ENCODE measurements around the gene LPIN2.
"Not testable (repeated sequence)": the region's sequence is repeated elsewhere in the genome, so short reads cannot be mapped to it uniquely, and the experiment has no call there.

The LPIN2 gene

GRCh38 chr18:3041843-3042242, 28.9 kb upstream of the LPIN2 start:
- H3K27me3 ChIP-seq (ENCODE audit: insufficient read depth, low read length), result no peaks in the 10 kb centered on the region
- H3K4me1 ChIP-seq (ENCODE audit: insufficient read depth, low read length), result 0 out of 2 replicates have a peak, but pooled peaks cover 3% of the 10 kb centered on the region
- no peaks in the 10 kb centered on the region for H3K36me3 ChIP-seq (ENCODE audit: insufficient read depth, low read length)
- H3K9ac ChIP-seq (ENCODE audit: low read depth, low read length), result no peak overlapping the region
- WGBS, result 89% methylated on average over 3 of the region's 5 CpGs
- no peak overlapping the region for H3K4me3 ChIP-seq (ENCODE audit: low read length)
- no peaks in the 10 kb centered on the region for H3K9me3 ChIP-seq (ENCODE audit: insufficient read depth, low read depth, low read length)
- H3K27ac ChIP-seq (ENCODE audit: low read depth, low read length), result no peak overlapping the region

- H3K36me3 ChIP-seq (ENCODE audit: insufficient read depth, low read length), result no peaks in the 10 kb centered on the region
- H3K4me1 ChIP-seq (ENCODE audit: insufficient read depth, low read length), result 0 out of 2 replicates have a peak, but pooled peaks cover 3% of the 10 kb centered on the region
- no peaks in the 10 kb centered on the region for H3K27me3 ChIP-seq (ENCODE audit: insufficient read depth, low read length)
- no peak overlapping the region for H3K4me3 ChIP-seq (ENCODE audit: low read length)
- H3K9me3 ChIP-seq (ENCODE audit: insufficient read depth, low read depth, low read length), result no peaks in the 10 kb centered on the region
- WGBS, result 95% methylated on average over 7 of the region's 8 CpGs
- H3K9ac ChIP-seq (ENCODE audit: low read depth, low read length), result no peak overlapping the region
- H3K27ac ChIP-seq (ENCODE audit: low read depth, low read length), result no peak overlapping the region
Measured at GRCh38 chr18:3040881-3041280, 27.9 kb upstream of the LPIN2 start.

GRCh38 chr18:3040173-3040572, 27.2 kb upstream of the LPIN2 start:
- WGBS, result 90% methylated on average over 1 of the region's 2 CpGs
- H3K4me3 ChIP-seq (ENCODE audit: low read length), result no peak overlapping the region
- 0 out of 2 replicates have a peak, but pooled peaks cover 3% of the 10 kb centered on the region for H3K4me1 ChIP-seq (ENCODE audit: insufficient read depth, low read length)
- no peaks in the 10 kb centered on the region for H3K27me3 ChIP-seq (ENCODE audit: insufficient read depth, low read length)
- H3K9me3 ChIP-seq (ENCODE audit: insufficient read depth, low read depth, low read length), result no peaks in the 10 kb centered on the region
- no peak overlapping the region for H3K9ac ChIP-seq (ENCODE audit: low read depth, low read length)
- H3K27ac ChIP-seq (ENCODE audit: low read depth, low read length), result no peak overlapping the region
- no peaks in the 10 kb centered on the region for H3K36me3 ChIP-seq (ENCODE audit: insufficient read depth, low read length)

- 81% methylated on average over 4 of the region's 4 CpGs for WGBS
- no peaks in the 10 kb centered on the region for H3K27me3 ChIP-seq (ENCODE audit: insufficient read depth, low read length)
- no peaks in the 10 kb centered on the region for H3K9me3 ChIP-seq (ENCODE audit: insufficient read depth, low read depth, low read length)
- no peaks in the 10 kb centered on the region for H3K36me3 ChIP-seq (ENCODE audit: insufficient read depth, low read length)
- 0 out of 2 replicates have a peak, but pooled peaks cover 3% of the 10 kb centered on the region for H3K4me1 ChIP-seq (ENCODE audit: insufficient read depth, low read length)
- no peak overlapping the region for H3K4me3 ChIP-seq (ENCODE audit: low read length)
- no peak overlapping the region for H3K9ac ChIP-seq (ENCODE audit: low read depth, low read length)
- no peak overlapping the region for H3K27ac ChIP-seq (ENCODE audit: low read depth, low read length)
Measured at GRCh38 chr18:3037423-3037915, 24.5 kb upstream of the LPIN2 start.

- Histone ChIP-seq H3K36me3 (ENCODE audit: insufficient read depth, low read length) (no peaks in the 10 kb centered on the region), H3K9me3 (ENCODE audit: insufficient read depth, low read depth, low read length) (no peaks in the 10 kb centered on the region), H3K4me3 (ENCODE audit: low read length) (no peak overlapping the region), H3K4me1 (ENCODE audit: insufficient read depth, low read length) (no peaks in the 10 kb centered on the region), H3K27me3 (ENCODE audit: insufficient read depth, low read length) (no peaks in the 10 kb centered on the region), H3K9ac (ENCODE audit: low read depth, low read length) (no peak overlapping the region), H3K27ac (ENCODE audit: low read depth, low read length) (no peak overlapping the region)
- WGBS, result 92% methylated on average over 5 of the region's 5 CpGs
Measured at GRCh38 chr18:3036108-3036507, 23.2 kb upstream of the LPIN2 start.

GRCh38 chr18:3035635-3036034, 22.7 kb upstream of the LPIN2 start:
- Histone ChIP-seq H3K36me3 (ENCODE audit: insufficient read depth, low read length) (no peaks in the 10 kb centered on the region), H3K27ac (ENCODE audit: low read depth, low read length) (no peak overlapping the region), H3K9me3 (ENCODE audit: insufficient read depth, low read depth, low read length) (no peaks in the 10 kb centered on the region), H3K27me3 (ENCODE audit: insufficient read depth, low read length) (no peaks in the 10 kb centered on the region), H3K9ac (ENCODE audit: low read depth, low read length) (no peak overlapping the region), H3K4me3 (ENCODE audit: low read length) (no peak overlapping the region), H3K4me1 (ENCODE audit: insufficient read depth, low read length) (no peaks in the 10 kb centered on the region)
- WGBS, result 89% methylated on average over 5 of the region's 5 CpGs

- H3K36me3 ChIP-seq (ENCODE audit: insufficient read depth, low read length), result no peaks in the 10 kb centered on the region
- peaks cover 9% of the 10 kb centered on the region; the same call in 1 of the 2 replicates for H3K4me1 ChIP-seq (ENCODE audit: insufficient read depth, low read length)
- H3K27me3 ChIP-seq (ENCODE audit: insufficient read depth, low read length), result no peaks in the 10 kb centered on the region
- no peaks in the 10 kb centered on the region for H3K9me3 ChIP-seq (ENCODE audit: insufficient read depth, low read depth, low read length)
- H3K27ac ChIP-seq (ENCODE audit: low read depth, low read length), result no peak overlapping the region
- H3K9ac ChIP-seq (ENCODE audit: low read depth, low read length), result no peak overlapping the region
- 90% methylated on average over 3 of the region's 3 CpGs for WGBS
- H3K4me3 ChIP-seq (ENCODE audit: low read length), result no peak overlapping the region
Measured at GRCh38 chr18:3032721-3033120, 19.8 kb upstream of the LPIN2 start.

- Histone ChIP-seq H3K9ac (ENCODE audit: low read depth, low read length) (no peak overlapping the region), H3K36me3 (ENCODE audit: insufficient read depth, low read length) (no peaks in the 10 kb centered on the region), H3K9me3 (ENCODE audit: insufficient read depth, low read depth, low read length) (no peaks in the 10 kb centered on the region), H3K4me1 (ENCODE audit: insufficient read depth, low read length) (peaks cover 14% of the 10 kb centered on the region; the same call in 1 of the 2 replicates), H3K27ac (ENCODE audit: low read depth, low read length) (no peak overlapping the region), H3K4me3 (ENCODE audit: low read length) (no peak overlapping the region), H3K27me3 (ENCODE audit: insufficient read depth, low read length) (no peaks in the 10 kb centered on the region)
- WGBS, result 83% methylated on average over 12 of the region's 12 CpGs
Measured at GRCh38 chr18:3029215-3029952, 16.4 kb upstream of the LPIN2 start.

- H3K9ac ChIP-seq (ENCODE audit: low read depth, low read length); H3K27me3 ChIP-seq (ENCODE audit: insufficient read depth, low read length); H3K9me3 ChIP-seq (ENCODE audit: insufficient read depth, low read depth, low read length); H3K4me3 ChIP-seq (ENCODE audit: low read length); H3K36me3 ChIP-seq (ENCODE audit: insufficient read depth, low read length); H3K27ac ChIP-seq (ENCODE audit: low read depth, low read length): not testable (repeated sequence)
- 96% methylated on average over 3 of the region's 3 CpGs for WGBS
- H3K4me1 ChIP-seq (ENCODE audit: insufficient read depth, low read length), result peaks cover 14% of the 10 kb centered on the region; the same call in 1 of the 2 replicates
Measured at GRCh38 chr18:3028115-3028514, 15.2 kb upstream of the LPIN2 start.

GRCh38 chr18:3027370-3027891, 14.5 kb upstream of the LPIN2 start:
- peaks cover 14% of the 10 kb centered on the region; the same call in 1 of the 2 replicates for H3K4me1 ChIP-seq (ENCODE audit: insufficient read depth, low read length)
- no peak overlapping the region for H3K9ac ChIP-seq (ENCODE audit: low read depth, low read length)
- H3K27me3 ChIP-seq (ENCODE audit: insufficient read depth, low read length), result no peaks in the 10 kb centered on the region
- no peaks in the 10 kb centered on the region for H3K36me3 ChIP-seq (ENCODE audit: insufficient read depth, low read length)
- no peaks in the 10 kb centered on the region for H3K9me3 ChIP-seq (ENCODE audit: insufficient read depth, low read depth, low read length)
- no peak overlapping the region for H3K4me3 ChIP-seq (ENCODE audit: low read length)
- no peak overlapping the region for H3K27ac ChIP-seq (ENCODE audit: low read depth, low read length)
- 88% methylated on average over 11 of the region's 11 CpGs for WGBS

- no peak overlapping the region for H3K4me3 ChIP-seq (ENCODE audit: low read length)
- H3K9me3 ChIP-seq (ENCODE audit: insufficient read depth, low read depth, low read length), result no peaks in the 10 kb centered on the region
- H3K4me1 ChIP-seq (ENCODE audit: insufficient read depth, low read length), result peaks cover 14% of the 10 kb centered on the region; the same call in 1 of the 2 replicates
- no peak overlapping the region for H3K27ac ChIP-seq (ENCODE audit: low read depth, low read length)
- no peak overlapping the region for H3K9ac ChIP-seq (ENCODE audit: low read depth, low read length)
- no peaks in the 10 kb centered on the region for H3K36me3 ChIP-seq (ENCODE audit: insufficient read depth, low read length)
- WGBS, result 100% methylated on average over 2 of the region's 2 CpGs
- H3K27me3 ChIP-seq (ENCODE audit: insufficient read depth, low read length), result no peaks in the 10 kb centered on the region
Measured at GRCh38 chr18:3025544-3025943, 12.6 kb upstream of the LPIN2 start.

All from HUES64 (cell line).